B cell (primary cell): ENCODE measurements around the gene APBA3. TPM values are rescaled to one million over a fixed set of nuclear protein-coding genes. Genes with fewer than 3 reads are reported as not detected.

Experiments used
- ATAC-seq: fragments of 200-7000 bp; cut with Tn5 transposase; one replicate; pipeline ENCODE4 v1.10.0; 2021; ENCODE audit warnings: low read depth, mild to moderate bottlenecking, moderate number of reproducible peaks, moderate library complexity
- CTCF ChIA-PET: fragments of 350-600 bp; sonication (Branson Sonifier 250); formaldehyde crosslinking; loops from one replicate; lab custom pipeline; 2021; ENCODE audit warnings: antibody characterized with exemption, inconsistent platforms; lab: Charles Lee
- POLR2A ChIA-PET: fragments of 350-600 bp; sonication (Branson Sonifier 250); formaldehyde crosslinking; loops from one replicate; lab custom pipeline; 2021; ENCODE audit warnings: antibody characterized with exemption; lab: Charles Lee
- DNase-seq: peaks from one replicate; pipeline ENCODE4 v3.0.0; 2013
- H2AFZ ChIP-seq: 2 replicates; pipeline ENCODE4 v1.6.1; 2012; ENCODE audit warnings: mild to moderate bottlenecking, low read depth, low read length; ENCODE audit not compliant: insufficient read depth, poor library complexity, severe bottlenecking
- H3K27ac ChIP-seq, 2 donors: 1 replicate in 1 of 2; 2 replicates in 1 of 2; pipeline ENCODE4 v1.5.1; 2012 to 2013; ENCODE audit warnings: low read length in 2 of 2, mild to moderate bottlenecking in 2 of 2, moderate library complexity in 1 of 2
- H3K27me3 ChIP-seq, 4 experiments: fragments of 200-600 bp in 1 of 4; sonication (generic) in 1 of 4; replicated peaks in 1 of 4; 1 replicate in 2 of 4; 2 replicates in 2 of 4; pipeline versions ENCODE4 v1.6.1 to v1.7.0; 2013 to 2016; ENCODE audit warnings: low read length in 3 of 4, mild to moderate bottlenecking in 2 of 4, mixed read lengths in 1 of 4, moderate library complexity in 1 of 4; ENCODE audit not compliant: insufficient read depth in 4 of 4, control insufficient read depth in 3 of 4; ENCODE audit errors: control extremely low read depth in 1 of 4
- H3K36me3 ChIP-seq, 2 experiments: replicated peaks in 1 of 2; 1 replicate in 1 of 2; 2 replicates in 1 of 2; pipeline versions ENCODE4 v1.6.1 to v1.7.1; 2013; ENCODE audit warnings: low read length in 1 of 2; ENCODE audit not compliant: insufficient read depth in 2 of 2, control insufficient read depth in 1 of 2; ENCODE audit errors: control extremely low read depth in 1 of 2, extremely low read depth in 1 of 2
- H3K4me1 ChIP-seq, 2 donors: fragments of 200-600 bp in 1 of 2; sonication (generic) in 1 of 2; 1 replicate in 1 of 2; 2 replicates in 1 of 2; pipeline versions ENCODE4 v1.5.1 to v1.6.1; 2013 to 2017; ENCODE audit warnings: low read length in 2 of 2; ENCODE audit not compliant: control insufficient read depth in 2 of 2, insufficient read depth in 2 of 2
- H3K4me2 ChIP-seq: replicated peaks from 2 replicates; pipeline ENCODE3; 2012; ENCODE audit warnings: mild to moderate bottlenecking, low read depth, low read length; ENCODE audit not compliant: poor library complexity, severe bottlenecking
- H3K4me3 ChIP-seq, 5 experiments: fragments of 200-600 bp in 1 of 5; sonication (generic) in 1 of 5; 1 replicate in 3 of 5; 2 replicates in 2 of 5; pipeline versions ENCODE4 v1.5.1 to v1.7.0; 2011 to 2016; ENCODE audit warnings: low read length in 4 of 5, mild to moderate bottlenecking in 4 of 5, low read depth in 2 of 5, control low read depth in 1 of 5, moderate library complexity in 1 of 5; ENCODE audit not compliant: insufficient read depth in 1 of 5; ENCODE audit errors: control extremely low read depth in 1 of 5, extremely low read depth in 1 of 5
- H3K79me2 ChIP-seq: fragments of 200-600 bp; sonication (generic); one replicate; pipeline ENCODE4 v1.6.0; 2016; ENCODE audit warnings: low read length; ENCODE audit not compliant: control insufficient read depth, insufficient read depth
- H3K9ac ChIP-seq: fragments of 200-600 bp; sonication (generic); 2 replicates; pipeline ENCODE4 v1.6.1; 2017; ENCODE audit warnings: mild to moderate bottlenecking, low read length, moderate library complexity
- H3K9me3 ChIP-seq, 3 donors: one replicate each; pipeline versions ENCODE4 v1.6.1 to v1.7.1; 2013; ENCODE audit warnings: low read length in 2 of 3; ENCODE audit not compliant: control insufficient read depth in 2 of 3, insufficient read depth in 1 of 3; ENCODE audit errors: control extremely low read depth in 1 of 3
- H4K20me1 ChIP-seq: 2 replicates; pipeline ENCODE4 v1.6.0; 2012; ENCODE audit warnings: mild to moderate bottlenecking, low read length; ENCODE audit not compliant: insufficient read depth, control insufficient read depth, poor library complexity, severe bottlenecking
- H3K27ac Mint-ChIP-seq: one replicate; pipeline ENCODE4 v1.8.0; 2021; ENCODE audit warnings: mixed read lengths
- H3K27me3 Mint-ChIP-seq: one replicate; pipeline ENCODE4 v1.8.0; 2021; ENCODE audit warnings: mixed read lengths
- H3K4me1 Mint-ChIP-seq: one replicate; pipeline ENCODE4 v1.8.0; 2021; ENCODE audit warnings: mixed read lengths
- H3K4me3 Mint-ChIP-seq: one replicate; pipeline ENCODE4 v1.8.0; 2021; ENCODE audit warnings: mixed read lengths
- H3K9me3 Mint-ChIP-seq: one replicate; pipeline ENCODE4 v1.8.0; 2022; ENCODE audit warnings: mixed read lengths; ENCODE audit not compliant: insufficient read depth
- CTCF ChIP-seq: fragments of 200-600 bp; IDR thresholded peaks from one replicate; pipeline ENCODE4 v1.8.0; 2022; ENCODE audit warnings: antibody characterized with exemption, mild to moderate bottlenecking
- EZH2 ChIP-seq: IDR thresholded peaks from 2 replicates; pipeline ENCODE4 v1.6.1; 2012; ENCODE audit warnings: borderline replicate concordance, low read depth, mild to moderate bottlenecking, moderate library complexity, low read length; ENCODE audit not compliant: insufficient read depth, poor library complexity, severe bottlenecking
- WGBS: methylation state at CpG from one replicate; pipeline ENCODE4 v1.1.5; 2013; ENCODE audit warnings: missing lambda C conversion rate; ENCODE audit not compliant: insufficient coverage; 5-methylcytosine and 5-hydroxymethylcytosine counted together
- intact Hi-C: fragments of 100-400 bp; cut with micrococcal nuclease; formaldehyde crosslinking; loops from one replicate; pipeline ENCODE4 v1.10.0; 2022
- polyA plus RNA-seq: library from polyadenylated mRNA; depleted of rRNA; stranded (reverse); fragments of >200 nt; gene quantifications from 2 replicates; pipeline ENCODE4 v1.2.3, GENCODE V29; 2012
- total RNA-seq, 2 donors: library from RNA; stranded (reverse); fragments of 120-200 nt in 1 of 2; gene quantifications; 1 replicate in 1 of 2; 2 replicates in 1 of 2; pipeline versions ENCODE4 v1.2.3 to v1.2.4, GENCODE V29; 2013 to 2022

The APBA3 gene
- total and polyA plus RNA-seq, 2 donors (not counting 1 experiment from before 2014, with no cell fraction given), result 61.4 to 91.2 TPM

GRCh38 chr19:3708207-3708931 is 53.1 kb downstream of the APBA3 start, which contains the start of gene TJP3:
Gene TJP3, plus strand, starts transcription at chr19:3708384. Its CDS starts 20,049 bp downstream, at chr19:3728433.
- Histone ChIP-seq H3K4me2 (no peak within 1 kb of the TSS), H3K79me2 (no peaks in the 10 kb centered on the region), H3K36me3 (no peaks in the 10 kb centered on the region), H2AFZ (no peak within 1 kb of the TSS), H3K27ac (no peak within 1 kb of the TSS), H3K27me3 (peaks cover 0 to 20% (median 0%) of the 10 kb centered on the region in 4 experiments), H4K20me1 (no peaks in the 10 kb centered on the region), H3K4me1 (no peaks in the 10 kb centered on the region), H3K4me3 (no peak within 1 kb of the TSS), H3K9me3 (no peaks in the 10 kb centered on the region), H3K9ac (no peak within 1 kb of the TSS)
- no peak for DNase-seq
- H3K27ac Mint-ChIP-seq, result no peak within 1 kb of the TSS
- intact Hi-C loops, result loop anchor here (5.0 kb wide), 2 partner anchors 121 to 381 kb away; partner anchors contain the start of gene GIPC3
- no peak within 1 kb of the TSS for H3K4me3 Mint-ChIP-seq
- H3K27me3 Mint-ChIP-seq, result peaks cover 10% of the 10 kb centered on the region
- no peak for TF ChIP-seq EZH2
- TF ChIP-seq CTCF, result no peak
- ChIA-PET POLR2A (no interaction called here), CTCF (interaction anchor here (1.0 to 11.3 kb wide), 6 partner anchors 11 to 236 kb away, joined by 3 to 110 read pairs (median 4); no protein-coding TSS in a partner anchor)
- no peaks in the 10 kb centered on the region for H3K9me3 Mint-ChIP-seq
- no peak for ATAC-seq
- WGBS, result 55% methylated on average over 24 of the region's 24 CpGs
- H3K4me1 Mint-ChIP-seq, result peaks cover 3% of the 10 kb centered on the region

GRCh38 chr19:3707868-3708206 is 53.7 kb downstream of the APBA3 start:
- no peak overlapping the region for H3K9ac ChIP-seq
- DNase-seq (no peak), ATAC-seq (no peak)
- H2AFZ ChIP-seq, result no peak overlapping the region
- Mint-ChIP-seq H3K9me3 (no peaks in the 10 kb centered on the region), H3K27me3 (peaks cover 10% of the 10 kb centered on the region), H3K27ac (no peak overlapping the region), H3K4me1 (peaks cover 3% of the 10 kb centered on the region), H3K4me3 (no peak overlapping the region)
- H3K27ac ChIP-seq, result no peak overlapping the region
- 90% methylated on average over 11 of the region's 12 CpGs for WGBS
- intact Hi-C loops, result loop anchor here (2.0 to 5.0 kb wide), 3 partner anchors 81 to 381 kb away; partner anchors contain the start of genes CACTIN and GIPC3
- TF ChIP-seq EZH2 (no peak), CTCF (no peak)
- H3K4me1 ChIP-seq, result no peaks in the 10 kb centered on the region
- POLR2A ChIA-PET, result no interaction called here
- H3K79me2 ChIP-seq, result no peaks in the 10 kb centered on the region
- H4K20me1 ChIP-seq, result no peaks in the 10 kb centered on the region
- no peak overlapping the region for H3K4me3 ChIP-seq
- no peak overlapping the region for H3K4me2 ChIP-seq
- H3K36me3 ChIP-seq, result no peaks in the 10 kb centered on the region
- H3K27me3 ChIP-seq, result peaks cover 0 to 20% (median 0%) of the 10 kb centered on the region in 4 experiments
- CTCF ChIA-PET, result interaction anchor here (1.6 to 11.3 kb wide), 3 partner anchors 11 to 235 kb away, joined by 5 to 110 read pairs (median 7); no protein-coding TSS in a partner anchor
- H3K9me3 ChIP-seq, result no peaks in the 10 kb centered on the region
